ENCODE data around the gene TRIP13. TPM values are rescaled to one million over a fixed set of nuclear protein-coding genes. Genes with fewer than 3 reads are reported as not detected.
"Not testable (repeated sequence)": the region's sequence is repeated elsewhere in the genome, so short reads cannot be mapped to it uniquely, and the experiment has no call there.

The TRIP13 gene
- total and polyA plus RNA-seq, 9 of the 15 experiments (the other 6 are each of a cell fraction or from before 2014, with no cell fraction given): 24.1 to 116 (median 53.2) TPM

GRCh38 chr5:939368-939767 is 46.7 kb downstream of the TRIP13 start:
- Histone ChIP-seq H3K4me3 (no peak overlapping the region), H3K9me3 (replicated peaks; ENCODE audit: control insufficient read depth, insufficient read depth, low read depth, low read length) (no peaks in the 10 kb centered on the region), H3K9me1 (ENCODE audit: control insufficient read depth, insufficient read depth, low read length) (no peaks in the 10 kb centered on the region), H3K79me2 (ENCODE audit: control insufficient read depth, insufficient read depth, low read length) (no peaks in the 10 kb centered on the region), H3K4me2 (ENCODE audit: insufficient read depth, low read length) (no peak overlapping the region), H3K36me3 (ENCODE audit: control insufficient read depth, insufficient read depth, low read length) (no peaks in the 10 kb centered on the region), H3K27ac (ENCODE audit: extremely low read depth, low read depth, low read length) (no peak overlapping the region), H2AFZ (ENCODE audit: low read depth, low read length) (no peak overlapping the region), H4K20me1 (replicated peaks; ENCODE audit: control insufficient read depth, insufficient read depth, low read length) (peaks cover 2% of the 10 kb centered on the region), H3K27me3 (ENCODE audit: control insufficient read depth in 2 of 2, insufficient read depth in 2 of 2, low read length in 2 of 2) (peaks cover 12 to 46% of the 10 kb centered on the region in 2 experiments), H3K9ac (ENCODE audit: insufficient read depth in 1 of 2, low read depth in 2 of 2, low read length in 2 of 2) (no peak overlapping the region), H3K4me1 (replicated peaks in 1 of 2; ENCODE audit: control insufficient read depth in 2 of 2, insufficient read depth in 2 of 2, low read length in 2 of 2) (no peaks in the 10 kb centered on the region)
- 1% methylated on average over 7 of the region's 7 CpGs for WGBS (ENCODE audit: insufficient coverage, low coverage, missing lambda C conversion rate)
- DNase-seq (ENCODE audit: extremely low read depth in 1 of 4, low spot score in 3 of 4) (no peak), ATAC-seq (no peak), FAIRE-seq (no peak)
- ChIA-PET POLR2A (interaction anchor here (1.6 kb wide), 1 partner anchor 16 kb away, joined by 4 read pairs; no protein-coding TSS in a partner anchor), CTCF (ENCODE audit: low intra/inter-chr PET ratio) (no interaction called here)
- no TSS peak for BruUV-seq (replicated peaks)
- in situ Hi-C loops (cut with MboI): loop anchor here (25.0 kb wide), 1 partner anchor 698 kb away; no protein-coding TSS in a partner anchor
- no peak for TF ChIP-seq NCOR1 (IDR thresholded peaks at IDR 0.05)
- no peak for TF ChIP-seq CGGBP1 (CRISPR knock-in tag; IDR thresholded peaks at IDR 0.05)
- no peak for TF ChIP-seq ILK (tag; IDR thresholded peaks at IDR 0.05; ENCODE audit: borderline replicate concordance, low read depth)
- intact Hi-C loops (cut with micrococcal nuclease): no loop called here

- TF ChIP-seq ZNF146 (CRISPR knock-in tag; IDR thresholded peaks at IDR 0.05; ENCODE audit: unreplicated experiment): peak; percentile 48
- intact Hi-C loops (cut with micrococcal nuclease); H3K9me3 ChIP-seq (replicated peaks; ENCODE audit: control insufficient read depth, insufficient read depth, low read depth, low read length); H2AFZ ChIP-seq (ENCODE audit: low read depth, low read length); H3K4me2 ChIP-seq (ENCODE audit: insufficient read depth, low read length); BruUV-seq (replicated peaks); H3K9ac ChIP-seq (ENCODE audit: insufficient read depth in 1 of 2, low read depth in 2 of 2, low read length in 2 of 2); H3K4me3 ChIP-seq; ATAC-seq; H3K79me2 ChIP-seq (ENCODE audit: control insufficient read depth, insufficient read depth, low read length); H4K20me1 ChIP-seq (replicated peaks; ENCODE audit: control insufficient read depth, insufficient read depth, low read length); H3K4me1 ChIP-seq (replicated peaks in 1 of 2; ENCODE audit: control insufficient read depth in 2 of 2, insufficient read depth in 2 of 2, low read length in 2 of 2); H3K27ac ChIP-seq (ENCODE audit: extremely low read depth, low read depth, low read length); H3K9me1 ChIP-seq (ENCODE audit: control insufficient read depth, insufficient read depth, low read length); FAIRE-seq; H3K36me3 ChIP-seq (ENCODE audit: control insufficient read depth, insufficient read depth, low read length); DNase-seq (ENCODE audit: extremely low read depth in 1 of 4, low spot score in 3 of 4); CTCF ChIA-PET (ENCODE audit: low intra/inter-chr PET ratio): not testable (repeated sequence)
- POLR2A ChIA-PET: interaction anchor here (1.6 kb wide), 1 partner anchor 17 kb away, joined by 4 read pairs; no protein-coding TSS in a partner anchor
- 0% methylated on average over 2 of the region's 2 CpGs for WGBS (ENCODE audit: insufficient coverage, low coverage, missing lambda C conversion rate)
- peaks cover 19 to 57% of the 10 kb centered on the region in 2 experiments for H3K27me3 ChIP-seq (ENCODE audit: control insufficient read depth in 2 of 2, insufficient read depth in 2 of 2, low read length in 2 of 2)
- in situ Hi-C loops (cut with MboI): loop anchor here (25.0 kb wide), 1 partner anchor 697 kb away; no protein-coding TSS in a partner anchor
Measured at GRCh38 chr5:940741-941140, 48.1 kb downstream of the TRIP13 start.

Measured in K562 (cell line).